GM12891 (cell line): Measurements from ENCODE around the gene GPC5. TPM values are rescaled to one million over a fixed set of nuclear protein-coding genes. Genes with fewer than 3 reads are reported as not detected.
A peak's percentile ranks its signal among the peaks of the same experiment; 100 is the strongest.
"Not testable (repeated sequence)": the region's sequence is repeated elsewhere in the genome, so short reads cannot be mapped to it uniquely, and the experiment has no call there.

Experiments used
- DNase-seq: peaks from one replicate; pipeline ENCODE4 v3.0.0; 2011; ENCODE audit warnings: low spot score; ENCODE audit not compliant: insufficient read length
- FAIRE-seq: peaks from 2 replicates; lab custom pipeline; 2011; peaks lifted over from hg19 to GRCh38; lab: Jason Lieb, UNC
- PAX5 ChIP-seq: IDR thresholded peaks from 2 replicates; pipeline ENCODE4 v1.6.1; 2011; ENCODE audit warnings: low read length, moderate library complexity, mild to moderate bottlenecking; ENCODE audit not compliant: insufficient read depth, severe bottlenecking
- POLR2A ChIP-seq: IDR thresholded peaks from 2 replicates; pipeline ENCODE4 v1.6.1; 2011; ENCODE audit warnings: low read depth, low read length, control low read depth
- POLR2AphosphoS5 ChIP-seq: IDR thresholded peaks from 2 replicates; pipeline ENCODE4 v1.6.1; 2011; ENCODE audit warnings: low read depth, low read length, control low read depth
- POU2F2 ChIP-seq: IDR thresholded peaks from 2 replicates; pipeline ENCODE4 v1.6.1; 2011; ENCODE audit warnings: low read depth, mild to moderate bottlenecking, control low read depth, low read length, moderate library complexity
- SPI1 ChIP-seq: IDR thresholded peaks from 2 replicates; pipeline ENCODE4 v1.6.1; 2011; ENCODE audit warnings: low read depth, low read length, control low read depth
- TAF1 ChIP-seq: IDR thresholded peaks from 2 replicates; pipeline ENCODE4 v1.6.1; 2011; ENCODE audit warnings: low read depth, low read length, control low read depth
- polyA plus RNA-seq: library from polyadenylated mRNA; unstranded; fragments of >200 nt; gene quantifications from one replicate; pipeline ENCODE4 v1.2.1, GENCODE V29; 2012; ENCODE audit warnings: low read depth, missing spikeins, inconsistent platforms; ENCODE audit not compliant: missing spikeins

The GPC5 gene
- 3.6 TPM for polyA plus RNA-seq

- TF ChIP-seq POLR2AphosphoS5 (no peak), TAF1 (no peak), SPI1 (no peak), POLR2A (no peak), POU2F2 (no peak), PAX5 (no peak)
- FAIRE-seq: peak; percentile 94
- peak; percentile 68 for DNase-seq
Observed at GRCh38 chr13:91398413-91399188, at the start of gene GPC5. Gene GPC5, plus strand, starts transcription at chr13:91398621.

GRCh38 chr13:91348906-91349435 lies 49.5 kb upstream of the GPC5 start:
- DNase-seq (peak; percentile 56), FAIRE-seq (peak; percentile 88)
- TF ChIP-seq SPI1 (no peak), POLR2AphosphoS5 (0 out of 2 replicates have a peak, but pooled peaks have one; percentile 20), POU2F2 (no peak), POLR2A (peak; percentile 45; the same call in 1 of the 2 replicates), TAF1 (no peak; the same call in 1 of the 2 replicates), PAX5 (peak; percentile 78)

- FAIRE-seq (no peak), DNase-seq (no peak)
- TF ChIP-seq TAF1 (no peak), POLR2AphosphoS5 (no peak), PAX5 (no peak), POU2F2 (no peak), SPI1 (no peak), POLR2A (no peak)
Observed at GRCh38 chr13:91349992-91350911, 48.2 kb upstream of the GPC5 start.

- FAIRE-seq (no peak), DNase-seq (no peak)
- TF ChIP-seq POLR2A (no peak), SPI1 (no peak), POLR2AphosphoS5 (0 out of 2 replicates have a peak, but pooled peaks have one; percentile 18)
Observed at GRCh38 chr13:91351123-91351522, 47.3 kb upstream of the GPC5 start.

- TF ChIP-seq POLR2AphosphoS5 (no peak; the same call in 1 of the 2 replicates), POU2F2 (no peak), SPI1 (no peak), TAF1 (no peak), PAX5 (no peak), POLR2A (no peak)
- DNase-seq: no peak
- no peak for FAIRE-seq
Observed at GRCh38 chr13:91351980-91352379, 46.4 kb upstream of the GPC5 start.

GRCh38 chr13:91352891-91353290 lies 45.5 kb upstream of the GPC5 start:
- not testable (repeated sequence) for DNase-seq, FAIRE-seq

GRCh38 chr13:91353494-91353893 lies 44.9 kb upstream of the GPC5 start:
- TF ChIP-seq POLR2AphosphoS5 (no peak; the same call in 1 of the 2 replicates), TAF1 (no peak), PAX5 (no peak), SPI1 (no peak), POU2F2 (no peak), POLR2A (no peak)
- no peak for FAIRE-seq
- no peak for DNase-seq

GRCh38 chr13:91355099-91355825 lies 43.2 kb upstream of the GPC5 start:
- FAIRE-seq (no peak), DNase-seq (no peak)
- no peak for TF ChIP-seq SPI1
- TF ChIP-seq POLR2A: peak; percentile 75
- TF ChIP-seq PAX5: no peak
- TF ChIP-seq TAF1: no peak
- peak; percentile 68; the same call in 1 of the 2 replicates for TF ChIP-seq POLR2AphosphoS5
- no peak for TF ChIP-seq POU2F2
